Retinal pigment epithelial cell (primary cell): Measurements from ENCODE around the gene SPRR3.

Source experiments
- DNase-seq: peaks from one replicate; pipeline ENCODE4 v3.0.0-alpha.2; 2010; ENCODE audit warnings: low read depth
- H3K4me3 ChIP-seq: 2 replicates; pipeline ENCODE4 v1.5.1; 2011; ENCODE audit warnings: mild to moderate bottlenecking, low read length, control low read depth, moderate library complexity
- CTCF ChIP-seq: conservative IDR thresholded peaks from 2 replicates; pipeline ENCODE4 v1.5.1; 2011; ENCODE audit warnings: low read depth, low read length, control low read depth, inconsistent platforms

The SPRR3 gene

GRCh38 chr1:153001382-153001781, at the start of gene SPRR3:
Gene SPRR3 (plus strand): TSS chr1:153001749. CDS start chr1:153003021, 1,272 bp downstream.
- no peak for TF ChIP-seq CTCF
- H3K4me3 ChIP-seq: no peak within 1 kb of the TSS
- no peak for DNase-seq

- no peak for DNase-seq
- no peak overlapping the region for H3K4me3 ChIP-seq
- no peak for TF ChIP-seq CTCF
These were observed 47.8 kb upstream of the SPRR3 start for GRCh38 chr1:152953761-152954160.

- H3K4me3 ChIP-seq: no peak overlapping the region
- TF ChIP-seq CTCF: no peak
- peak; percentile 8 for DNase-seq
These were observed 47.1 kb upstream of the SPRR3 start for GRCh38 chr1:152954436-152954835.

- no peak overlapping the region for H3K4me3 ChIP-seq
- no peak for TF ChIP-seq CTCF
These were observed 44.0 kb upstream of the SPRR3 start for GRCh38 chr1:152957561-152957960.

GRCh38 chr1:152959273-152959672, 42.3 kb upstream of the SPRR3 start:
- DNase-seq: no peak
- no peak for TF ChIP-seq CTCF
- H3K4me3 ChIP-seq: no peak overlapping the region

More at GRCh38 chr1:152957561-152957960, 44.0 kb upstream of the SPRR3 start:
- no peak for DNase-seq

GRCh38 chr1:152959801-152960451, 41.6 kb upstream of the SPRR3 start:
- H3K4me3 ChIP-seq: no peak overlapping the region
- no peak for DNase-seq
- no peak for TF ChIP-seq CTCF

- TF ChIP-seq CTCF: peak; percentile 9
- DNase-seq: no peak
- H3K4me3 ChIP-seq: no peak overlapping the region
These were observed 41.0 kb upstream of the SPRR3 start for GRCh38 chr1:152960452-152961044.
